H9 (cell line): ENCODE results near the gene AGBL4. TPM values are rescaled to one million over a fixed set of nuclear protein-coding genes. Genes with fewer than 3 reads are reported as not detected.

ENCODE experiments used
- DNase-seq: peaks from one replicate; pipeline ENCODE4 v3.0.0-alpha.2; 2017
- H2AFZ ChIP-seq: one replicate; pipeline ENCODE4 v1.6.1; 2013; ENCODE audit warnings: mild to moderate bottlenecking, low read length, control low read depth, moderate library complexity
- H2AK5ac ChIP-seq: 2 replicates; pipeline ENCODE4 v1.6.1; 2013; ENCODE audit warnings: low read length, control low read depth, mixed read lengths; ENCODE audit not compliant: insufficient read length
- H2BK120ac ChIP-seq: one replicate; pipeline ENCODE4 v1.6.1; 2013; ENCODE audit warnings: low read depth, mild to moderate bottlenecking, low read length, control low read depth, inconsistent platforms; ENCODE audit not compliant: poor library complexity, severe bottlenecking
- H2BK12ac ChIP-seq: 2 replicates; pipeline ENCODE4 v1.6.1; 2013; ENCODE audit warnings: low read length, control low read depth, mixed read lengths, low read depth; ENCODE audit not compliant: insufficient read length
- H2BK15ac ChIP-seq: 2 replicates; pipeline ENCODE4 v1.6.1; 2013; ENCODE audit warnings: low read depth, low read length, control low read depth
- H2BK20ac ChIP-seq: one replicate; pipeline ENCODE4 v1.6.1; 2013; ENCODE audit warnings: low read depth, mild to moderate bottlenecking, low read length, control low read depth, inconsistent platforms; ENCODE audit not compliant: poor library complexity, severe bottlenecking
- H2BK5ac ChIP-seq: 2 replicates; pipeline ENCODE4 v1.6.1; 2013; ENCODE audit warnings: low read length, control low read depth, mixed read lengths; ENCODE audit not compliant: insufficient read length
- H3K14ac ChIP-seq: 2 replicates; pipeline ENCODE4 v1.6.1; 2013; ENCODE audit warnings: low read length, control low read depth; ENCODE audit not compliant: insufficient read depth
- H3K18ac ChIP-seq: 2 replicates; pipeline ENCODE4 v1.6.1; 2013; ENCODE audit warnings: low read depth, mild to moderate bottlenecking, mixed read lengths, low read length, control low read depth; ENCODE audit not compliant: insufficient read length
- H3K23ac ChIP-seq: 2 replicates; pipeline ENCODE4 v1.6.1; 2013; ENCODE audit warnings: low read length, control low read depth, mixed read lengths, low read depth; ENCODE audit not compliant: insufficient read length
- H3K23me2 ChIP-seq: 2 replicates; pipeline ENCODE4 v1.6.1; 2013; ENCODE audit warnings: low read depth, mild to moderate bottlenecking, mixed read lengths, low read length, control low read depth; ENCODE audit not compliant: insufficient read length, poor library complexity, severe bottlenecking
- H3K27ac ChIP-seq: 2 replicates; pipeline ENCODE4 v1.5.1; 2013; ENCODE audit warnings: low read length, control low read depth, mixed read lengths, low read depth; ENCODE audit not compliant: insufficient read length
- H3K27me3 ChIP-seq: 2 replicates; pipeline ENCODE4 v1.6.1; 2013; ENCODE audit warnings: low read length, control low read depth, inconsistent platforms; ENCODE audit not compliant: insufficient read depth
- H3K4ac ChIP-seq: 2 replicates; pipeline ENCODE4 v1.6.1; 2013; ENCODE audit warnings: low read depth, mild to moderate bottlenecking, control low read depth, inconsistent platforms, low read length, moderate library complexity
- H3K4me1 ChIP-seq: 2 replicates; pipeline ENCODE4 v1.6.1; 2013; ENCODE audit warnings: low read length, control low read depth, inconsistent platforms; ENCODE audit not compliant: insufficient read depth
- H3K4me2 ChIP-seq: 2 replicates; pipeline ENCODE4 v1.6.1; 2013; ENCODE audit warnings: low read length, control low read depth, mixed read lengths; ENCODE audit not compliant: insufficient read length, insufficient read depth
- H3K56ac ChIP-seq: 2 replicates; pipeline ENCODE4 v1.6.1; 2013; ENCODE audit warnings: low read depth, mild to moderate bottlenecking, mixed read lengths, low read length, control low read depth; ENCODE audit not compliant: insufficient read length
- H3K79me1 ChIP-seq: 2 replicates; pipeline ENCODE4 v1.6.1; 2013; ENCODE audit warnings: low read depth, mild to moderate bottlenecking, moderate library complexity, low read length, control low read depth, inconsistent platforms; ENCODE audit not compliant: insufficient read depth, poor library complexity, severe bottlenecking
- H3K79me2 ChIP-seq: 2 replicates; pipeline ENCODE4 v1.6.1; 2013; ENCODE audit warnings: low read length, control low read depth, inconsistent platforms; ENCODE audit not compliant: insufficient read depth
- H3K9ac ChIP-seq: 2 replicates; pipeline ENCODE4 v1.6.1; 2013; ENCODE audit warnings: low read length, control low read depth, mixed read lengths; ENCODE audit not compliant: insufficient read length; ENCODE audit errors: extremely low read depth
- H3K9me3 ChIP-seq: one replicate; pipeline ENCODE4 v1.6.1; 2013; ENCODE audit warnings: low read depth, low read length, inconsistent platforms; ENCODE audit not compliant: control insufficient read depth
- H3T11ph ChIP-seq: one replicate; pipeline ENCODE4 v1.6.1; 2013; ENCODE audit warnings: mild to moderate bottlenecking, low read length, control low read depth, inconsistent platforms
- H4K20me1 ChIP-seq: one replicate; pipeline ENCODE4 v1.6.1; 2013; ENCODE audit not compliant: control insufficient read depth, insufficient read length, insufficient read depth
- H4K5ac ChIP-seq: 2 replicates; pipeline ENCODE4 v1.6.1; 2013; ENCODE audit warnings: low read depth, mild to moderate bottlenecking, mixed read lengths, low read length, control low read depth; ENCODE audit not compliant: insufficient read length
- H4K8ac ChIP-seq: replicated peaks from 2 replicates; pipeline ENCODE4 v1.6.1; 2013; ENCODE audit warnings: low read length, control low read depth, mixed read lengths, low read depth; ENCODE audit not compliant: insufficient read length
- H4K91ac ChIP-seq: 2 replicates; pipeline ENCODE4 v1.6.1; 2013; ENCODE audit warnings: low read depth, mild to moderate bottlenecking, moderate library complexity, mixed read lengths, low read length, control low read depth; ENCODE audit not compliant: insufficient read length
- H3K27ac Mint-ChIP-seq, 3 experiments: 2 replicates in 2 of 3; 3 replicates in 1 of 3; pipeline ENCODE4 v1.8.0; 2020 to 2021; ENCODE audit warnings: mixed read lengths in 3 of 3, mild to moderate bottlenecking in 1 of 3, moderate library complexity in 1 of 3
- H3K27me3 Mint-ChIP-seq: 2 replicates; pipeline ENCODE4 v1.8.0; 2021; ENCODE audit warnings: low read depth, mild to moderate bottlenecking, moderate library complexity, mixed read lengths
- H3K36me3 Mint-ChIP-seq, 3 experiments: 2 replicates in 2 of 3; 3 replicates in 1 of 3; pipeline ENCODE4 v1.8.0; 2020 to 2021; ENCODE audit warnings: low read depth in 3 of 3, mixed read lengths in 3 of 3; ENCODE audit not compliant: insufficient read depth in 1 of 3
- H3K4me1 Mint-ChIP-seq, 2 experiments: 2 replicates each; pipeline ENCODE4 v1.8.0; 2020; ENCODE audit warnings: mixed read lengths in 2 of 2
- H3K4me3 Mint-ChIP-seq, 2 experiments: 2 replicates in 1 of 2; 3 replicates in 1 of 2; pipeline ENCODE4 v1.8.0; 2020 to 2021; ENCODE audit warnings: mild to moderate bottlenecking in 2 of 2, mixed read lengths in 2 of 2, moderate library complexity in 1 of 2
- H3K9me3 Mint-ChIP-seq, 2 experiments: 2 replicates in 1 of 2; 3 replicates in 1 of 2; pipeline ENCODE4 v1.8.0; 2020; ENCODE audit warnings: mild to moderate bottlenecking in 2 of 2, mixed read lengths in 2 of 2, moderate library complexity in 1 of 2
- CTCF ChIP-seq: fragments of 200-600 bp; sonication (generic); conservative IDR thresholded peaks from 3 replicates; pipeline ENCODE4 v1.8.0; 2021; ENCODE audit warnings: antibody characterized with exemption, mild to moderate bottlenecking
- WGBS: extraction: QIAGEN DNeasy Blood & Tissue Kit; methylation state at CpG from one replicate; pipeline ENCODE4 v1.1.7; 2013; ENCODE audit warnings: missing lambda C conversion rate, low lambda C conversion rate, mixed read lengths; ENCODE audit not compliant: insufficient read length; ENCODE audit errors: extremely low coverage; 5-methylcytosine and 5-hydroxymethylcytosine counted together
- total RNA-seq: library from RNA; stranded (reverse); gene quantifications from 2 replicates; pipeline ENCODE4 v1.2.1, GENCODE V29; 2021

The AGBL4 gene
- total RNA-seq, 1 experiment from 2014 or later: not detected

DNA sequence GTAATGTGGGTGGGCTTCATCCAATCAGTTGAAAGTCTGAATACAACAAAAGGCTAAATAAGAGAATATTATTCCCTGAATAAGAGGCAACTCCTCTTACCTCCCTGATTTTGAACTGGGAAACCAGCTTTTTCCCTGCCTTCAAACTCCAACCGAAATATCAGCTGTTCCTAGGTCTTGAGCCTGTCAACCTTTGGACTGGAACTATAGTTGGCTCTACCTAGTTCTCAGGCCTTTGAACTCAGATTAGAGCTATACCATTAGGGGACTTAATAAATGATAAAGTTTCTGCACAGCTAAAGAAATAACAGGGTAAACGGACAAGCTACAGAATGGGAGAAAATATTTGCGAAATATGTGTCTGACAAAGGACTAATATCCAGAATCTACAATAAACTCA, 1203.3 kb downstream of the AGBL4 start:
- no peak overlapping the region for H3K56ac ChIP-seq
- no peak overlapping the region for H2BK120ac ChIP-seq
- H3K27me3 Mint-ChIP-seq: peaks cover 11% of the 10 kb centered on the region
- H3K4me1 Mint-ChIP-seq: no peaks in the 10 kb centered on the region
- no peaks in the 10 kb centered on the region for H4K20me1 ChIP-seq
- H3K23me2 ChIP-seq: no peaks in the 10 kb centered on the region
- H4K5ac ChIP-seq: no peak overlapping the region
- H2BK15ac ChIP-seq: no peak overlapping the region
- no peak overlapping the region for H2BK20ac ChIP-seq
- H3K4me1 ChIP-seq: no peaks in the 10 kb centered on the region
- no peaks in the 10 kb centered on the region for H3K27me3 ChIP-seq
- H2AFZ ChIP-seq: no peak overlapping the region
- H3K27ac Mint-ChIP-seq: no peak overlapping the region
- no peak overlapping the region for H4K91ac ChIP-seq
- H3K27ac ChIP-seq: no peak overlapping the region
- H3K4me3 Mint-ChIP-seq: no peak overlapping the region
- H3K79me2 ChIP-seq: no peaks in the 10 kb centered on the region
- no peak overlapping the region for H3K4ac ChIP-seq
- no peak for DNase-seq
- H2BK5ac ChIP-seq: no peak overlapping the region
- no peaks in the 10 kb centered on the region for H3K9me3 ChIP-seq
- no peak overlapping the region for H3T11ph ChIP-seq
- no peak overlapping the region for H3K14ac ChIP-seq
- H3K18ac ChIP-seq: no peak overlapping the region
- no peak for TF ChIP-seq CTCF
- H3K9ac ChIP-seq: no peak overlapping the region
- no peak overlapping the region for H3K4me2 ChIP-seq
- H2BK12ac ChIP-seq: no peak overlapping the region
- WGBS: no CpG with 5 or more reads among the region's 3 CpGs
- H2AK5ac ChIP-seq: no peak overlapping the region
- H3K36me3 Mint-ChIP-seq: no peaks in the 10 kb centered on the region
- no peak overlapping the region for H3K23ac ChIP-seq
- H3K9me3 Mint-ChIP-seq: no peaks in the 10 kb centered on the region
- no peaks in the 10 kb centered on the region for H3K79me1 ChIP-seq
- H4K8ac ChIP-seq: no peak overlapping the region
